Loucy (cell line): Measurements from ENCODE around the gene SLC1A4.

ENCODE experiments used
- H2AFZ ChIP-seq: fragments of 200-600 bp; sonication (generic); 2 replicates; pipeline ENCODE4 v1.6.0; 2016; ENCODE audit warnings: antibody characterized with exemption, mild to moderate bottlenecking, low read length, moderate library complexity
- H3F3A ChIP-seq: fragments of 200-600 bp; 2 replicates; pipeline ENCODE4 v1.6.0; 2016; ENCODE audit warnings: antibody characterized with exemption, low read depth, mild to moderate bottlenecking
- H3K27me3 ChIP-seq: fragments of 200-600 bp; sonication (generic); 2 replicates; pipeline ENCODE4 v1.6.1; 2014; ENCODE audit warnings: low read length, mild to moderate bottlenecking; ENCODE audit not compliant: insufficient read depth, poor library complexity, severe bottlenecking
- H3K36me3 ChIP-seq: fragments of 200-600 bp; sonication (generic); 2 replicates; pipeline ENCODE4 v1.6.1; 2016; ENCODE audit warnings: low read length; ENCODE audit not compliant: insufficient read depth
- H3K4me1 ChIP-seq: fragments of 200-600 bp; sonication (generic); 2 replicates; pipeline ENCODE4 v1.5.1; 2014; ENCODE audit warnings: low read length, mild to moderate bottlenecking; ENCODE audit not compliant: insufficient read depth, poor library complexity, severe bottlenecking
- H3K4me2 ChIP-seq: fragments of 200-600 bp; sonication (generic); 2 replicates; pipeline ENCODE4 v1.6.0; 2014; ENCODE audit warnings: antibody characterized with exemption, low read length, low read depth, mild to moderate bottlenecking; ENCODE audit not compliant: poor library complexity, severe bottlenecking
- H3K4me3 ChIP-seq: fragments of 200-600 bp; sonication (generic); 2 replicates; pipeline ENCODE4 v1.5.1; 2014; ENCODE audit warnings: low read length, mild to moderate bottlenecking, mixed read lengths; ENCODE audit not compliant: poor library complexity, severe bottlenecking
- H3K79me2 ChIP-seq: fragments of 200-600 bp; sonication (generic); 2 replicates; pipeline ENCODE4 v1.6.1; 2014; ENCODE audit warnings: low read length; ENCODE audit not compliant: insufficient read depth
- H3K9ac ChIP-seq: fragments of 200-600 bp; sonication (generic); 2 replicates; pipeline ENCODE4 v1.6.0; 2014; ENCODE audit warnings: mild to moderate bottlenecking, low read depth, low read length, moderate library complexity; ENCODE audit not compliant: poor library complexity, severe bottlenecking
- H3K9me2 ChIP-seq: fragments of 200-600 bp; sonication (generic); replicated peaks from 2 replicates; pipeline ENCODE4 v1.6.1; 2016; ENCODE audit warnings: low read depth, low read length, mixed read lengths
- H3K9me3 ChIP-seq: fragments of 200-600 bp; sonication (generic); 2 replicates; pipeline ENCODE4 v1.6.1; 2014; ENCODE audit warnings: mild to moderate bottlenecking, antibody characterized with exemption, low read length, low read depth; ENCODE audit not compliant: insufficient read depth
- H4K20me1 ChIP-seq: fragments of 200-600 bp; sonication (generic); 2 replicates; pipeline ENCODE4 v1.6.0; 2014; ENCODE audit warnings: antibody characterized with exemption, low read length, mild to moderate bottlenecking; ENCODE audit not compliant: insufficient read depth, poor library complexity, severe bottlenecking
- CTCF ChIP-seq: fragments of 200-600 bp; sonication (generic); conservative IDR thresholded peaks from 2 replicates; pipeline ENCODE4 v1.5.1; 2014; ENCODE audit warnings: mild to moderate bottlenecking, antibody characterized with exemption, low read length
- EZH2phosphoT487 ChIP-seq: fragments of 200-600 bp; IDR thresholded peaks from 2 replicates; pipeline ENCODE4 v1.6.1; 2018; ENCODE audit warnings: antibody characterized with exemption, mild to moderate bottlenecking, moderate library complexity, borderline replicate concordance

SLC1A4 gene

GRCh38 chr2:65013776-65014175, 24.6 kb downstream of the SLC1A4 start:
- H3K4me1 ChIP-seq, result peaks cover 4% of the 10 kb centered on the region
- H3K4me2 ChIP-seq, result no peak overlapping the region
- no peaks in the 10 kb centered on the region for H3F3A ChIP-seq
- TF ChIP-seq CTCF (no peak), EZH2phosphoT487 (no peak)
- H3K9me2 ChIP-seq, result no peaks in the 10 kb centered on the region
- H2AFZ ChIP-seq, result no peak overlapping the region
- no peaks in the 10 kb centered on the region for H4K20me1 ChIP-seq
- no peaks in the 10 kb centered on the region for H3K79me2 ChIP-seq
- H3K9ac ChIP-seq, result no peak overlapping the region
- H3K36me3 ChIP-seq, result peaks cover 69% of the 10 kb centered on the region; the same call in 1 of the 2 replicates
- H3K4me3 ChIP-seq, result no peak overlapping the region
- H3K27me3 ChIP-seq, result no peaks in the 10 kb centered on the region
- no peaks in the 10 kb centered on the region for H3K9me3 ChIP-seq

GRCh38 chr2:65015731-65016130, 26.5 kb downstream of the SLC1A4 start:
- TF ChIP-seq CTCF (no peak), EZH2phosphoT487 (no peak)
- no peaks in the 10 kb centered on the region for H3F3A ChIP-seq
- no peak overlapping the region for H3K4me2 ChIP-seq
- H3K9me3 ChIP-seq, result no peaks in the 10 kb centered on the region
- no peaks in the 10 kb centered on the region for H3K79me2 ChIP-seq
- peaks cover 79% of the 10 kb centered on the region; the same call in 1 of the 2 replicates for H3K36me3 ChIP-seq
- H2AFZ ChIP-seq, result no peak overlapping the region
- H3K9me2 ChIP-seq, result no peaks in the 10 kb centered on the region
- H3K4me3 ChIP-seq, result no peak overlapping the region
- H4K20me1 ChIP-seq, result no peaks in the 10 kb centered on the region
- H3K9ac ChIP-seq, result no peak overlapping the region
- peaks cover 4% of the 10 kb centered on the region for H3K4me1 ChIP-seq
- no peaks in the 10 kb centered on the region for H3K27me3 ChIP-seq

- Histone ChIP-seq H3K36me3 (peaks cover 85% of the 10 kb centered on the region; the same call in 1 of the 2 replicates), H2AFZ (no peak overlapping the region), H4K20me1 (no peaks in the 10 kb centered on the region), H3K4me3 (no peak overlapping the region), H3K4me2 (no peak overlapping the region), H3K27me3 (no peaks in the 10 kb centered on the region), H3K79me2 (no peaks in the 10 kb centered on the region), H3F3A (no peaks in the 10 kb centered on the region), H3K9ac (no peak overlapping the region), H3K9me2 (no peaks in the 10 kb centered on the region), H3K9me3 (no peaks in the 10 kb centered on the region), H3K4me1 (peaks cover 4% of the 10 kb centered on the region)
- TF ChIP-seq CTCF (no peak), EZH2phosphoT487 (no peak)
Measured at GRCh38 chr2:65016789-65017188, 27.6 kb downstream of the SLC1A4 start.
